CD4-positive, alpha-beta T cell treated with Interleukin-4 for 1 hour (primary cell): Measurements from ENCODE around the gene KDELR3.

Experiments
- DNase-seq, 2 donors: peaks; one replicate each; pipeline ENCODE4 v3.0.0-alpha.2; 2020 to 2022

Gene KDELR3

DNA sequence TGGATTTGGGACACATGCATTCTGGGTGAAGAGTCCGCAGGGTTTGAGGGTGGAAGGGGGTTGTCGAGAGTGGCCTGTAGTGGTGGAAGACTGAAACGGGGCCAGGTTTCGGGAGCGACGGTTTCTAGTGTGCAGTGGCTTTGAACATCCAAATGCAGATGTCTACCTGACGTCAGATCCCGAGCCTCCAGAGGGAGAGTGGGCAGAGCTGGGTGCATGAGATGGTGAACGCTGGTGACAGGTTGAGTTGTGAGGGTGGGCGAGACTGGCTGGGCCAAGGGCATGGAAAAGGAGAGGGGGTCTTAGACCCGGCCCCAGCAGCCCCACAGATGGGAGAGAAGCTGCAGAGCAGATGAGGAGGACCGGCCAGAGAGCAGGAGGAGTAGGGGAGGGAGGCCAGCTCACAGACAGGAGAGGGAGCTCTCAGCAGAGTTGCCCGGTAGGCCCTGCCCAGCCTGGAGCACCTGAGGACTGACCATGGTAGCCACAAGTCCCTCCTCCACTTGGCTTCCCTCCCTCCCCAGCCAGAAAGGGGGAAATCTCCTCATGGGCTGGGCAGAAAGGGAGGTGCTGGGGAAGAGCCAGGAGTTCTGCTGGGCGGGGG is 27.0 kb upstream of the KDELR3 start:
- no peak for DNase-seq

DNA sequence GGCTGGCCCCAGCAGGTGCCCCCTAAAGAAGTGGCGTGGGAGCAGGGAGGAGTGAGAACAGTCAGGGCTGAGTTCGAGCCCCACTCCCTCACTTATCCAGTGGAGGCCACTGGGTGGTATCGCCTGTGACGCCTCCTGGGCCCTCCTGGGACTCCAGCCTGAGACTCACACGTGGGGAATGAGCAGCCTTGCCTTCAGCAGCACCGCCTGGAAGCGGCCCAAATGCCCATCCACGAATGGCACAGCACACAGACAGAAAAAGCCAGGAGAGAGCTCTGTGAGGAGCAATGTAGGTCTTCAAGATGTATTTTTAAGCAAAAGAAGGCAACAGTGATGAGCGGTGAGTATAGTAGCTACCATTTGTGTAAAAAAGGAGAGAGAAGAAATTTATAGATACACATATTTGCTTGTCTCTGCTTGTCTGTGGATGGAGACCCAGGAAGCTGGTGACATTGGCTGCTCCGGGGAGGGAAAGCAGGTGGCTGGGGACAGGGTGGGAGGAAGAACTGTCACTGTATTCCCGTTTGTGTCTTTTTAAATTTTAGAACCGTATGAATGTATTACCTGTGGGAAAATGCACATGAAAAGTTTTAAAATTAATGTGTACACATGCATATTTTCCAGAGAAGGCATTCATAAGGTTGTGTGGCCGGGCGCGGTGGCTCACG is 26.1 kb upstream of the KDELR3 start:
- no peak for DNase-seq

DNA sequence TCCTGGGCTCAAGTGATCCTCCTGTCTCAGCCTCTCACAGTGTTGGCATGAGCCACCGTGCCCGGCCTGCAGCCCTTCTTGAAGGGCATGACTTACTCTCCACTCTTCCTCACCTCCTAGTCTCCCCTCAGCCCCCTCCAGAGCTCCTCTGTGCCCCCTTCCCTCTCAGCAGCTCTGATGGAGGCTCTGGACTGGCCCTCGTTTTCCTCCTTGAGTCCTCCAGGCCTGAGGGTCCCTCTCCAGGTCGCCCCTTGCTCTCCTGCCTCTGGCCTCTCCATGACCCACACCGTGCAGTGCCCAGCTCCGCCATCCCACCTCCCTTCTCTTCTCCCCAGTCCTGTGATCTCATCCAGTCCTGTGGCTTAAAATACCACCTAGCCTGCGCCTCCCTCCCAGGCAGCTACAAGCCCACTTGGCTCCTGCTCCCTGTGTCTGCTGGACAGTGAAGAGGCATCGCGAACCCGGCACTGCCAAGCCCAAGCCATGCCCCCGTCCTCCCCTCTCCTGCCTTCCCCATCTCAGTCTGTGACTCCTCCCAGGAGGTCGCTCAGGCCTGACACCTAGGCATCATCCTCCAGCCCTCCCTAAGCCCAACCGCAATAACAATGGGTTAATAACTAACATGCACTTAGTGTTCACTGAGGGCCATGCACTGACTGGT is 24.8 kb upstream of the KDELR3 start:
- DNase-seq = no peak

DNA sequence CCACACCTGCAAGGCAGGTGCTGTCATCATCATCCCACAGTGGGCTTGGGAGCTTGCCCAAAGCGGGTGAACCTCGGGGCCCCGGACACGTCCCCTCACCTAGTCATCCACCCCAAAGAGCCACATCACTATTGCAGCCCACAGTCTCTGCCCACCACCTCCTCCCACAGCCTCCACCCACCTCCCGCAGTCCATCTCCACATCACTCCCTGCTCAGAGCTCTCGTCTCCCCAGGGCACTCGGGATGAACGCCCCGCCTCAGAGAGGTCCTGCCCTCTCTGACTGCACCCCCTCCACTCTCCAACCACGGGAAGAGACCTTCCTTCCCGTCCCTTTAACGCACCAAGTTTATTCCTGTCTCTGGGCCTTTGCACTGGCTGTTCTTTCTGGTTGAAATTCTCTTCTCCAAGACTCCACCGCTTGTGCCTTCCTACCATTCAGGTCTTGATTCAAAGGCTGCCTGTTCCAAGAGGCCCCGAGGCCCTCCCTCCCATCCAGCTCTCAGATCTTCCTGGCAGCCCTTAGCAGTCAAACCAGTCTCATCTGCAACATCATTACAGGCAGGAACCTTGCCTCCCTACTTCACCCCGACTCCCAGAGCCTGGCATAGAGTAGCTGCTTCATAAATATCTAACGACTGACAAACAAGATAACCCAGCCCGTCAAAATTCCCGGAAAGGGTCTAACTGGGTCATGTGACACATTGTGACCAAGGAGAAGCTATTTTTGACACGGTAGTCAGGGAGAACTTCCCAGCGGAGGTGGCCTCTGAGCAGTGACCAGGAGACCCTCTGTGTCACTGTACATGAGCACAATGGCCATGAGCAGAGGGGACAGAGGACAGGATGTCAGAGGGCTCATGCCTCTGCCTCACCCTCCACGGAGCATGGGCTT is 24.0 kb upstream of the KDELR3 start:
- no peak for DNase-seq

DNA sequence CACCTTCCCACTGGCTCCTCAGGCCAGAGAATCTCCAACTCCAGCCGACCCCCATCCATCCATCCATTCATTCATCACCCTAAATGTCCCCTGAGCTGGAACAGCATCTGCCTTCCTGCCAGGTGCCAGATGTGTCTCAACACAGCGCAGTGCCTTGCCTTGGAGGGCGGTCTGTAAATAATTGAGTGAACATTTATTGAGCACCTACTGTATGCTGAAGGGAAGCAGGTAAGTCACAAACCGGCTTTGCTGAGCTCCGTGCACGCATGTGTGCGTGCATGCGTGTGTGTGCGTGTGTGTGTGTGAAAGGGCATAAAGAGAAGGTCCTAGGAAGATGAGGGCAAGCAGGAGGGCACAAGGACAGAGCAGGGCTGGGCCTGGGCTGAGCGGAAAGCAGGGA is 23.1 kb upstream of the KDELR3 start:
- DNase-seq = no peak

DNA sequence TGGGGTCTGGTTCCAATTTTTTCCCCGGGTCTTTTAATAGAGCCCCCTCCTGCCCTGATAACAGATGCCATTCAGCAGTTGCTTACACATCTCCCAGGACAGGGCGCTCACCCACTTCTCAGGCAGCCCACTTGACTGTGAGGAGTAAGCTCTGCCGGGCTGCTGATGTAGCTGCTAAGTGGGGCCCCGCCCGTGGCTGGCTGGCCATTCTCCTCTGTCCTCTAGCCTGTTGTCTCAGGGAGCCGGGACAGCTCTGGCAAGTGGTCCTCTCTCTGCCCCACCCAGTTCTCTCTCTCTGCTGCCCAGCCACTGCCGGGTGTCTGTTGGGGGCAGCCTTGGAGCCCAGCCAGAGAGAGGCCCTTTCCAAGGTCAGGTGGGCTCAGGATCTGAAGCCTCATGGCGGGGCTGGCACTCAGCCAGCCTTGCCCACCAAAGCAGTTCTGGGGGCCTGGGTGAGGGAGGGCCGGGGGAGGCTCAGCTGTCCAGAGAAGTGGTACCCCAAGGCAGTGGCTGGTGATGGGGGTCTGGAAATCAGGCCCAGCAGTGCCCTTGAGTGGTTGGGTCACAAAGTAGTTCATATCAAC is 21.8 kb upstream of the KDELR3 start:
- DNase-seq = no peak

DNA sequence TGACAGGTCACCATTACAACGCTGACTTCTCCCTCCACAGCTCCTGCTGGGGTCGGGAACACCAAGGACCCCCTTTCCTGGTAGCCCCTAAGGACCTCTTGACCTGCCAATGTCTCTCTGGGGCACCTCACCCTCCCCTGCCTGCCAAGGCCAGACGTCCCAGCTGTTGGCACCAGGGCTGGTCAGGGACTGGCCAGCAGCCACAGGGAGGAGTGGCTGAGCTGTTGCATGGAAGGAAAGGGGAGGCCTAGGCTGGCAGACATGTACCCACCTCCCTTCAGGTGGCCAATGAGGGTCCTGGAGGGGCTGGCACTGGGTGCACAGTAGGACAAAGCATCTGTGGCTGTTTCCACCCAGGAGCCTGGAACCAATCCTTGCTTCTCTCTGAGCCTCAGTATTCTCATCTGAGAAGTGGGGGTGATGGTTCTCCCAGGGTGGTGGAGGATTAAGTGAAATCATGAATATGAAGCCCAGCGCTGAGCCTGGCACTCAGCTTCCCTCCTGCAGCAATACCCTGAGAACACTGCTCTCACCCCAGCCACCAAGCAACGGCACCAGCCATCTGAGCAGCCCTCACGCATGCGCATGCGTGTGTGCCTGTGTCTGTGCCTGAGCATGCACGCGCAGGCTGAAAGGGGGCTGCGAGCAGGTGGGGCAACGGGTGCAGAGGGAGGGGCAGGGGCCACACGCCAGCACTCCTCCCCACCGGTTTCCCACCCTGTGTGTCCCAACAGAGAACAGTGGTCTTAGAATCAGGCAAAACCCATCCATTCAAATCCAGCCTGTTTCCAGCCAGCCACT is 18.8 kb upstream of the KDELR3 start:
- no peak for DNase-seq

DNA sequence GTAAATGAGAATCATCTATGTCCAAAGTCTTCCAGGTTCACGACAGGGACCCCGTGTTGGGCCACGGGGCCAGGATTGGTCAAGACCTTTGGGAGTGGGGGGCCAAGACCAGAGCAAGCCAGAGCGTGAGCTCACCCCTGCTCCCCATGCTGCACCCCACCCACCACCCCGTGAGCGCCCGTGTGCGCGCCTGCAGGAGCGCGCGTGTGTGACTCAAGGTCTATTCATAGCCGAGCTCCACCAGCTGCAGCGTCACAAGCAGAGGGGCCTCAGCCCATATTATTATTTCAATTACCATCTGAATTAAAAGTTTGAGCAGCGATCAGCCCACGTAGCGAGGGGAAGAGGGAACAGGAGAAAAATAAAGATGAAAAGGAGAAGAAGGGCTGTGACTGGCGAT is 18.1 kb upstream of the KDELR3 start:
- no peak for DNase-seq

DNA sequence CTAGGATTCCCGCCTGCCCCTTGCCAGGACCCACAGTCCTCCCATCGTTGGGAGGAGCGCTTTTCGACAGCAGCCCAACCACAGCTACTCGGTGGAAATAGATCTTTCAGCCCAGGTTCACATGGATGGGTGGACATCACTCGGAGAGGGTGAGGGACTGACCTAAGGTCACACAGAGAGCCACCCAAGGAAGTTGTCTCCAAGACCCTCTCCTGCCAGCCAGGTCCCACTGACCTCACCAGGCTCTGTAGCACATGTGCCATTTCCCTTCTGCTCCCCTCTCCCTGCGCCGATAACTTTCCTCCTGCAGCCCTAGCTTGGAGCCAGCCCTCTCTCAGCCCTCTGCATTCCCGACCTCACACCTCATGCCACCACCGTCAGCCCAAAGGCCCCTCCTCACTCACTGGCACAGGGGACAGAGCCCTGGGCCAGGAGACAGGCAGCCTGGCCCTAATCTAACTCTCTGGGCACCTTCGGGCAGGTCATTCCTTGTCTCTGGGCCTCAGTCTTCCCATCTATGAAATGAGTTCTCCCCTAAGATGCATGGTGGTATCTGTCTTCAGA is 17.6 kb upstream of the KDELR3 start:
- no peak for DNase-seq

DNA sequence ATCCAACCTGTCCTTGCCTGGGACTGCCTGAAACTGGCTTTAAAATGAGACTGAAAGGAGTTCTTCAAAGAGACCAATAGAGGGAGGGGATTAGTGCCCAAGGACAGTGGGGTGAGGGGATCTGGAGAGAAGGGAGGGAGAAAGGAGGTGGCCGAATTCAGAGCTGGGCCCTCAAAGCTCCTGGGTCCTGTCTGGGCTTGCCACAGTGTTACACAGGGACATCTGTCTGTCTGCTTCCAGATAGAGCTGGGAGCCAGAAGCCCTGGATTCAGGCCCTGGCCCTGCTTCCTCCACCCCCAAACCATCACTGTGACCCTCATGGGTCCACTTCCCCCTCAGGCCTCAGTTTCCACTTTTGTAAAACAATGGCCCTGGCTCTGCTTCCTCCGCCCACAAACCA is 16.5 kb upstream of the KDELR3 start:
- no peak for DNase-seq

DNA sequence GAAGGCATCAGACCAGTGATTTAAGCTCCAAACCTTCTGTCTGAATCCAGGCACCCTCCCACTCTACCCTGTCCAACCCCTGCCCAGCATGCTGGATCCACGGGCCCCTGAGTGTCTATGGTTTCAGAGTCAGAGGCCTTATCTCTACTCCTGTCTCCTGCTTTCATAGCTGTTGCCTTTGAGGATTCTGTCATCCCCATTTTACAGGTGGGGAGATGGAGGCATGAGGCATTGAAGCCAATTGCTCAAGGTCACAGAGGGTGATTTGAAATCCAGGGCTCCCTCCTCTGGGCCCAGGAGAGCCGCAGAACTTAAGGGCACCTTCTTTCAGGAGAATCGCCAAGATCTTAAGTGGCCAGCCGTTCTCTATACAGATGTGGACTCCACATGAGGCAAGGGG is 16.0 kb upstream of the KDELR3 start:
- no peak for DNase-seq

DNA sequence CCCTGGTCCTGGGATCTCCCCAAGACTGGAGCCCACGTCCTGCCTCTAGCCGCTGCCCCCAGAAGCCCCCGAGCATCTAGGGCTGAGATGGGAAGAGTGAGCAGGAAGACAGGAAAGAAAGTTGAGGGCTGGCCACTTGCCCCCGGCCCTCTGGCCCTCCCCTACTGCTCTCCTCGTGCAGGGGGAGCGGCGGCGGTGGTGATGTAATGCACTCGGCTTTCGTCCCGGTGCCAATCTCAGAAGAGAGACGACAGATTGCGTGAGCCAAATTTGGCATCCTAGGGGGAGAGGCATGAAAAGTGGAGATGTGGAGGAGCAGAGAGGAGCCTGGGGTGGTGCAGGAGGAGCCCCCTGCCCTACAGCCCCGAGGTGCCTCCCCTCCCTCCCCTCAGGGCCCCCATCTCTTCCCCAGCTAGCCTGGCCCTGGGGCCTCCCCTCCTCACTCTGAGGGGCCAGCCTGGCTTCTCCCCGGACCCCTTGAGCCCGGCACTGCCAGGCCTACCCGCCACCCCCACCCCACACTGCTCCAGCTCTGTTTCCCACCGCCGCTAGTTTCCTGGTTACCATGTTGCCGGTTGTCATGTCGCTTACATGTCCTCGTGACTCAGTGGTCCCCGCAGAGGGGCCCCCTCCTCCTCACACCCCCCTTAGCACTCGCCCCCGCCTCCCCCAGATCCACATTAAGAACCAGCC is 15.4 kb upstream of the KDELR3 start:
- DNase-seq = no peak

DNA sequence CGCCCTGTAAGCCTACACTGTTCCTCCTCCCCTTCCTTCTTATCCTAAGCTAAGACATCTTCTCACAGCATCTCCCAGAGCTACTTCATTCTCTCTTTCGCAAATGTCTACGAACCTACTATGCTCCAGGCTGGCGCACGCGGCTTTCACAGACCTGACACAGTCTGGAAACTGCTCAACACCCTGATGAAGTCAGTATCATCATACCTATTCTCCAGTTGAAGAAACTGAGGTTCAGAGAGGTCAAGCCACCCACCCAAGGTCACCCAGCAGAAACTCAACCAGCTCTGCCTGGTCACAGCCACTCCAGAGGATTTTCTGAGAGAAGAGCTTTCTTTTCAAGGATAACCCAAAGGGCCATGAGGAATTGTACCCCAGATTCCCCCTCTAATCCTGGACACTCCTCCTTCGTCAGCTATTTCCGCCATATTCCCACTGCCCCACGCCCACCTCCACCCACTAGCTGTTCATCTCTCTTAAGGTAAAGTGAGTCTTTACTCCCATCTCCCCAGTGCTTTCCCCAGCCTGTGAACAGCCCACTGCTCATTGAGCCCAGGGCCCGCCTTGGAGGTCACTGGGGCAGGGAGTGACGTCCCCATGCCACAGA is 14.7 kb upstream of the KDELR3 start:
- no peak for DNase-seq

DNA sequence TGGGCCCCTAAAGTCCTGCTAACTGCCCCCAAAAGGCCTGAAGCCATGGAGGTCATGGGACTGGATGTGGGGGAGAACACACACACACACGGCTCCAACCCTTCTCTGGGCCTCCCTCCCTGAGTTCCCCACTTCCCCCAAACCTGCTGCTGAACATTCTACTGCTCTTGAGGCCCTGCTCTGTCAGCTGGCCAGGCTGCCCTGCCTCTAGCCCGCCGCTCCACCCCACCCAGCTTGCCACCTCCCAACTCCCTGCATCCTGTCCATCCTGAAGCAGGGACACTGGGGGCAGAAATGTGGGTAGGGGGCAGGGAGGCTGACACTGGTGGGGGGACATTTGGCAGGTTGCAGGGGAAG is 13.9 kb upstream of the KDELR3 start:
- no peak for DNase-seq

DNA sequence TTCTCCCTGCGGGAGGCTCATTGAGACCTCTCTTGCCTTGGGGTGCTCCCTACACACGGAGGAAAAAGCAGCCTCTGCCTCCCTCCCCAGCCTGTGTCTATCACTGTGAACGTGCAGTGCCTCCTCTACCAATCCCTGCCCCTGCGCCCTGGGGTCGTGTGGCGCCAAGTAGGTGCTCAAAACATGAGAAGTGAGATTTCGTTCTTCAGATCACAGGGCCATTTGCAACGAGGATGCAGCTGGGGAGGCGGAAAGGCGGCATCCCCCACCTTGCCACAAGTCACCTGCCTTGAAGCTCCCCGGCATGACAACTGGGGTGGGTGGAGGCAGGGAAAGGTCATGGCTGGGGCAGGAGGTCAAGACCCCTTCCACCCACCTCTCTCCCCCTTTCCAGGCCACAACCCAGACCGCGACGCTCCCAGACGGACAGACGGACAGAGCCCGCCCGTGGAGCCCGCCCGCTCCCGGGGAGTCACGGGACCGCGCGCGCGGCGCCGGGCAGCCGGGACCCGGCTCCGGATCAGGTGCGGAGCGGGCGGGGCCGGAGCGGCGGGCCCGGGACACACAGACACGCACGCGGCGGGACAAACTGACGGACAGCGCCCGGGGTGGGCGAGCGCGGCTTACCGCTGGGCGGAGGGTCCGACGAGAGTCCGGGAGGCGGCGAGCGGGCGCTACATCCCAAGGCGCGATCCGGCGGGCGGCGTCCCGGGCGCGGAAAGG is 13.4 kb upstream of the KDELR3 start:
- DNase-seq = peak; percentile 13 to 17

DNA sequence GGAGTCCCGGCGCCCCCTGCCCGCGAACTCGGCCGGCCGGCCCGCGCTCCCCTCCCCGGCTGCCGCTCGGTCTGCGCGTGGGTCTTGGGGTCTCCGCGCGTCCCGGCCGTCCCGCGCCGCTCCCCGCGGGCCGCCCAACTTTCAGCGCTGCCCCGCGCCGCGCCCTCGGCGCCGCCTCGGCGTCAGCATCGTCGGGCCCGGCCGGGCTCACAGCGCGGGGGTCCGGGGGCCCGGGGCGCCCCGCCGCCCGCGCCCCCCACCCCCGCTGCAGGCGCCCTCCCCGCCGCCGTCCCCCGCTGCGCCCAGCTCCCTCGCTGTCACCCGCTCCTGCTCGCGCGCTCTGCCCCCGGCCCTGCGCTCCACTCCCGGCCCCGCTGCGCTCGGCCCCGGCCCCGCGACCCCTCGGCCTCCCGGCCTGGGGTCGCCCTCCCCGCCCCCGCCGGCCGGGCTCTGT is 12.8 kb upstream of the KDELR3 start, which contains the start of gene KCNJ4:
Gene KCNJ4 (minus strand): TSS at position 124 of the 454 bp plus-strand sequence. CDS start 27,067 bp downstream, outside the sequence.
- DNase-seq = no peak

DNA sequence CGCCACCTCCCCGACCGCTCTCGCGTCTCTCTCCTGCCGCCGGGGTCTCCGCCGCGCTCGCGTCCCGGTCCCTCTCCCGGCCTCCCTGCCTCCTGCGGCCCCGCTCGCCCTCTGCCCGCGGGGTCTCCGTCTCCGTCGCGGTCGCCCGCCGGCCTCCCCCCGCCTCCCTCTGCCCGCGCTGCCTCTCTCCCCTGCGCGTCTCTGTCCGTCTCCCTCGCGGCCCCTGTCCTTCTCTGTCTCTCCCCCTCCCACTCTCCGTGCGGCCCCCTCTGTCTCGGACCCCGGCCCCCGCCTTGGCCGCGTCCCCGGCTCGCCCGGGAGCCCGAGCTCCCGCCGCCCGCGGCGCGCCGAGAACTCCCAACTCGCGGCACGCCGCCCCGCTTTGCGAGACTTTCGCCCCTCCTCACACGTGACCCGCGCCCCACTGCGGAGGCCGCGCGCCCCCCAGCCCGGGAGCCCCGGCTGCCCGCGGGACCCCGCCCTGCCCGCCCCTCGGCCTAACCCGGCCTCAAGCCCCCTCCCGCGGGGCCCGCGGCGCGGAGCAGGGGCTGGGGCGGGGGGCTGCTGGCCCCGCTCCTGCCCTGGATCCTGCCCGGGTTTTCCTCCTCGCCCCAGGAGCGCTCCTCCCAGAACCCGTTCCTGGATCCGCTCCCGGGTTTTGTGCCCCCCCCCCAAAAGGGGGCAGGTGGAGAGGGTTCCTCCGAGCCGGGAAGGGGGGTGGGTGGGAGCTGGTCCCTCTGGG is 12.2 kb upstream of the KDELR3 start:
- no peak for DNase-seq

DNA sequence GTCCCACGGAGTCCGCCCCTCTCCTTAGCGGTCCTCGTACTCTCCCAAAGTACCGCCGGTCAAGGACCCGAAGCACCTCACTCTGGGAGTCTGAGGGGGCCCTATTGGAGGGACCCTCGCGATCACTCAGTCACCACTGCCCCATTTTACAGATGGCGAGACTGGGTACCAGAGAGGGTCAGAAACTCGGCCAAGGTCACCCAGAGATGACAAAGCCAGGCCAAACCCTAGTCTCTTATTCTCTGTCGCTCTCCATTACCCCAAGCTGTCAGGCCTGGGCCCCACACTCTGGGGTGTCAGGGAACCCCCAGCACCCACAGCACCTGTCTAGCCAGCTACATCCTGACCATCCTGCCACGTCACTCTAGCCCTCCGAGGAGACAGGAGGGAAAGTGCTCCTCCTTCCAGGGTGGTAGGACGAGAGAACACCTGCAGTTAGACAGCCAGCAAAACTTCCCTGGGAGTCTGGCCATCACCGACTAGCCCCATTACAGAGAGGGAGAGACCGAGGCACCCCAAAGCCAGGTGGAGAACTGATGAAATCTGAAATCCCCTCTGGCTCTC is 11.5 kb upstream of the KDELR3 start:
- no peak for DNase-seq
